NCI-H1436 (cell line): ENCODE results near the gene EXOC8.
"Not testable (repeated sequence)": the region's sequence is repeated elsewhere in the genome, so short reads cannot be mapped to it uniquely, and the experiment has no call there.

ENCODE experiments used
- DNase-seq: peaks from one replicate; lab custom pipeline; 2025; lab: John Stamatoyannopoulos, UW

Gene EXOC8

GRCh38 chr1:231353086-231353485, 15.4 kb upstream of the EXOC8 start:
- DNase-seq = no peak

GRCh38 chr1:231351816-231352215, 14.2 kb upstream of the EXOC8 start:
- DNase-seq = no peak

DNA sequence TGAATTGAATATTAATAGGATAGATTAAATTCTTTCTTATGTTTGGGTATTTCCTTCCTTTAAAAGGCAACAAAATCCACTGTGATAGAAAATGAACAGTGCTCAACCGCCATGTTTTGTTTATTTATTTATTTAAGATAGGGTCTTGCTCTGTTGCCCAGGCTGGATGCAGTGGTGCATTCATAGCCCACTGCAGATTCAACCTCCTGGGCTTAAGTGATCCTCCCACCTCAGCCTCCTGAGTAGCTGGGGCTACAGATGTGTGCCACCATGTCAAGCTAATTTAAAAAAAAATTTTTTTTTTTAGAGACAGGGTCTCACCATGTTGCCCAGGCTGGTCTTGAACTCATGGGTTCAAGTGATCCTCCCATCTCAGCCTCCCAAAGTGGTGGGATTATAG, 11.2 kb upstream of the EXOC8 start:
- DNase-seq = not testable (repeated sequence)

GRCh38 chr1:231348442-231348841, 10.8 kb upstream of the EXOC8 start:
- no peak for DNase-seq

DNA sequence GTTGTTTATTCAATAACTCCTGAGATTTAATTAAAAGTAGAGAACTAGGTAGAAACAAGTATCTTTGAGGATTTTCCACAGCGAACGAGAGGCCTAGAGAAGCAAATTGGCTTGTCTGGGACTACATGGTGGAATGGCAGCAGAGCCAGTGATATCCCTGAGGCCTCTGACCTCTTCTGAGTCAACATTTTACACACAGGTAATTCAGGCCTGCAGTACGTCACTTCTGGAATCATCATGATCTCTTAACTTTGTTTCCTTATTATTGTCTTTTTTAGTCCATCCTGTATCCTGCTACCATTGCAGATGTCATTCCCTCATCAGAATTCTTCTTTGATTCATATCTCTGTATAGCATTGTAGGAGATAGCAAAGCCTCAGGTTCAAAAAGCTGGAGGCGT, 10.3 kb upstream of the EXOC8 start:
- no peak for DNase-seq

GRCh38 chr1:231340328-231341013, 2.8 kb upstream of the EXOC8 start:
- DNase-seq = no peak

- DNase-seq = no peak
These were observed 847 bp upstream of the EXOC8 start, which contains the start of gene SPRTN for GRCh38 chr1:231338270-231339128. Gene SPRTN (plus strand): TSS chr1:231338293. CDS start chr1:231338384, 91 bp downstream.

DNA sequence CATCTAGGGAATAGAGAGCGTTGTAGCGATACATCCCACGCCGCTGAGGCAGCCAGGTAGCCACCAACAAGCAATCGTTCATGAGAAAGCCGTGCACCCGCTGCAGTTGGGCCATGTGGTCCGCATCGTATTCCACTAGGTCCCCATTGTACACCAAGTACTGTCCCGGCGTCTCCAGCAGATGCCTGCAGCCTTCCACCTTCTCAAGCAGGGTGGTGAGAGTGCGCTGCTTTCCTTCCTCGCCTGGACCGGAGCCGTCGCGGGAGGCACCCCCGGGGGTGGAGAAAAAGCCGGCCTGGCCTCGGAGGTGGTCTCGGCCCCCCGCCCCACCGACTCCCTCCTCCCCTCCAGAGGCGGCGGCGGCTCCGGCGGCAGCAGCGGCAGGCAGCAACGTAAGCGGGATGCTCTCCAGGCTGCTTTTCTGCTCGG, 595 bp downstream of the EXOC8 start:
- DNase-seq = no peak

GRCh38 chr1:231335663-231336602, 1.7 kb downstream of the EXOC8 start:
- no peak for DNase-seq

GRCh38 chr1:231334952-231335351, 2.7 kb downstream of the EXOC8 start:
- DNase-seq = no peak

- no peak for DNase-seq
These were observed 3.5 kb downstream of the EXOC8 start for GRCh38 chr1:231334079-231334666.

GRCh38 chr1:231332761-231333160, 4.9 kb downstream of the EXOC8 start:
- no peak for DNase-seq

- no peak for DNase-seq
These were observed 8.2 kb downstream of the EXOC8 start for GRCh38 chr1:231329483-231329882.

DNA sequence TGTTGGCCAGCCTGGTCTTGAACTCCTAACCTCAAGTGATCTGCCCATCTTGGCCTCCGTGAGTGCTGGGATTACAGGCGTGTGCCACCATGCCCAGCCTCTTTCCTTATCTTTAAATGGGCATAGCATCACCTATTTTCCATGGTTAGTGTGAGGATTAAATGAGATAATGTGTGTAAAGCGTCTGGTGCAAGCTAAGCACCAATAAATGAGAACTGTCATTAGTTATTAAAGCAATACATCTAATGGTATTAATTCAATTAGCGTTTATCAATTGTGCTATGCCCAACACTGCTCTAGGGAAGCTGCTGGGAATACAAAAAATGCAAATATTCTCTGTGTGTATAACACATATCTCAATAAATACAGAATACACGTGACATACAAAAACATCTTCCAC, 10.0 kb downstream of the EXOC8 start:
- DNase-seq = no peak

DNA sequence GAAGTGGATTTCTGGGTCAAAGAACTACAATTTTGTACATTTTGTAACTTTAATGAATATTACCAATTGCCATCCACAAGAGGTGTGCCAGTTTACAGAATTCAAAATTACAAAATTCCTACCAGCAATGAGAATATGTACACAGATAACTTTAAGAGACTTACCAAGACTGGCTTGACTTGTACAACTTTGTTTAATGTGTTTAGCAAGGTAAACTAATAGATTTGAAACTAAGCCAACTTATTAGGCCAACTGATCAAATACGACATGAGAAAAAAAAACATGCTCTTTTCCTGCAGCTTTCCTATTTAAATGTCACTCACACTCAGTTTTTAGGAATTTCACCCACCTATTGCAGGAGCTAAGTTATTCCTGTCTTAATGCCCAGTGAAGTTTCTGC, 11.4 kb downstream of the EXOC8 start:
- no peak for DNase-seq

- no peak for DNase-seq
These were observed 13.0 kb downstream of the EXOC8 start for GRCh38 chr1:231324660-231325059.

GRCh38 chr1:231322880-231323530, 14.6 kb downstream of the EXOC8 start:
- no peak for DNase-seq

- no peak for DNase-seq
These were observed 18.6 kb downstream of the EXOC8 start for GRCh38 chr1:231319080-231319479.

DNA sequence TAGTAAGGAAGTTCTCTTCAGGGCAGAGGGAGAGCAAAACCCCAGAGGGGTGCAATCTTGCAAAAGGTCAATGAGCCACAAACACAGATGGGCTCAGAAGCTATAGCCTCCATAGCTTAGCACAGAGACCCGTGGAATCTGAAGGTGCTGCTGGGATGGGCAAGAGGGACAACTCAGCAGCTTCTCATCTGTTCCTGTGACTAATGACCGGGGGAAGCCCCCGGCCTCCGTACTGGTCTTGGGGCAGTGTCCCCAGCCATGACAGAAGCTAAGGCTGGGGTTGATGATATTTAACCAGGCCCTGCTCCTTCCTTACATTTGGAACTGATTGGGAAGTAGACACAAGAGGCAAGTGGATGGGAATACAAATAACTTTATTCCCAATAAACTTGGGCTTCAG, 19.1 kb downstream of the EXOC8 start:
- DNase-seq = no peak

GRCh38 chr1:231318015-231318355, 19.7 kb downstream of the EXOC8 start:
- no peak for DNase-seq

DNA sequence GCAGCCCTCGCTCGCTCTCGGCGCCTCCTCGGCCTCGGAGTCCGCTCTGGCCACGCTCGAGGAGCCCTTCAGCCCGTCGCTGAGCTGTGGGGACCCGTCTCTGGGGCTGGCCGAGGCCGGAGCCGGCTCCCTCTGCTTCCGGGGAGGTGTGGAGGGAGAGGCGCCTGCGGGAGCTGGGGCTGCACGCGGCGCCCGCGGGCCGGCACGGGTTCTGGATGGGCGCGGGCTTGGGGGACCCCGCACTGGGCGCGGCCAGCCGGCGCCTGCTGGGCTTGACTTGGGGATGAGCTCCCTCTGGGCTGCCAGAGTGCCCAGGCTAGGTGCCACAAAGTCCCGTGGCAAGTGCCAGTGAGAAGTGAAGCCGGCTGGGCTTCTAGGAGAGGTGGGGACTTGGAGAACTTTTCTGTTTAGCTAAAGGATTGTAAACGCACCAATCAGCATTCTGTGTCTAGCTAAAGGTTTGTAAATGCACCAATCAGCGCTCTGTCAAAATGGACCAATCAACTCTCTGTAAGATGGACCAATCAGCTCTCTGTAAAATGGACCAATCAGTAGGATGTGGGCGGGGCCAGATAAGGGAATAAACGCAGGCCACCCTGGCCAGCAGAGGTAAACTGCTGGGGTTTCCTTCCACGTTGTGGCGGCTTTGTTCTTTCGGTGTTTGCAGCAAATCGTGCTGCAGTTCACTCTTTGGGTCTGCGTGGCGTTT, 20.2 kb downstream of the EXOC8 start:
- no peak for DNase-seq
